Measurements from ENCODE around the gene AP1M1.

The AP1M1 gene

GRCh38 chr19:16191216-16191908 is 6.3 kb upstream of the AP1M1 start:
- TF ChIP-seq CTCF (IDR thresholded peaks at IDR 0.05; ENCODE audit: control insufficient read depth, insufficient read depth, low read depth, low read length, missing control alignments): no peak

GRCh38 chr19:16193466-16193865 is 4.2 kb upstream of the AP1M1 start:
- no peak overlapping the region for H3K4me3 ChIP-seq (ENCODE audit: control insufficient read depth, low read depth, low read length)
- TF ChIP-seq CTCF (IDR thresholded peaks at IDR 0.05; ENCODE audit: control insufficient read depth, insufficient read depth, low read depth, low read length, missing control alignments): no peak
- no peak for DNase-seq (ENCODE audit: low read depth)

More at GRCh38 chr19:16191216-16191908, 6.3 kb upstream of the AP1M1 start:
- H3K4me3 ChIP-seq (ENCODE audit: control insufficient read depth, low read depth, low read length): no peak overlapping the region
- DNase-seq (ENCODE audit: low read depth): no peak

GRCh38 chr19:16197188-16197621 is 506 bp upstream of the AP1M1 start:
- DNase-seq (ENCODE audit: low read depth): peak; percentile 96
- H3K4me3 ChIP-seq (ENCODE audit: control insufficient read depth, low read depth, low read length): peak overlapping the region; percentile 62
- TF ChIP-seq CTCF (IDR thresholded peaks at IDR 0.05; ENCODE audit: control insufficient read depth, insufficient read depth, low read depth, low read length, missing control alignments): no peak

- TF ChIP-seq CTCF (IDR thresholded peaks at IDR 0.05; ENCODE audit: control insufficient read depth, insufficient read depth, low read depth, low read length, missing control alignments): no peak
- H3K4me3 ChIP-seq (ENCODE audit: control insufficient read depth, low read depth, low read length): peak overlapping the region; percentile 62
- DNase-seq (ENCODE audit: low read depth): no peak
These were observed 600 bp downstream of the AP1M1 start for GRCh38 chr19:16198370-16198651.

GRCh38 chr19:16199275-16199932 is 1.7 kb downstream of the AP1M1 start:
- no peak overlapping the region for H3K4me3 ChIP-seq (ENCODE audit: control insufficient read depth, low read depth, low read length)
- no peak for DNase-seq (ENCODE audit: low read depth)
- TF ChIP-seq CTCF (IDR thresholded peaks at IDR 0.05; ENCODE audit: control insufficient read depth, insufficient read depth, low read depth, low read length, missing control alignments): no peak

GRCh38 chr19:16200038-16201010 is 2.6 kb downstream of the AP1M1 start:
- H3K4me3 ChIP-seq (ENCODE audit: control insufficient read depth, low read depth, low read length): no peak overlapping the region
- no peak for DNase-seq (ENCODE audit: low read depth)

More at GRCh38 chr19:16200038-16201010, 2.6 kb downstream of the AP1M1 start:
- peak; percentile 9 for TF ChIP-seq CTCF (IDR thresholded peaks at IDR 0.05; ENCODE audit: control insufficient read depth, insufficient read depth, low read depth, low read length, missing control alignments)

All from AG09309 (cell line).